AG10803 (cell line): ENCODE data around the gene CD37.
"Not testable (repeated sequence)": the region's sequence is repeated elsewhere in the genome, so short reads cannot be mapped to it uniquely, and the experiment has no call there.

Source experiments
- DNase-seq: peaks from one replicate; pipeline ENCODE4 v3.0.0; 2010; ENCODE audit warnings: low read depth
- H3K4me3 ChIP-seq: 2 replicates; pipeline ENCODE4 v1.5.1; 2011; ENCODE audit warnings: mild to moderate bottlenecking, low read length, control low read depth
- CTCF ChIP-seq: conservative IDR thresholded peaks from 2 replicates; pipeline ENCODE4 v1.5.1; 2011; ENCODE audit warnings: mild to moderate bottlenecking, low read length, control low read depth, inconsistent platforms

The CD37 gene

GRCh38 chr19:49324801-49325576 lies 10.2 kb upstream of the CD37 start, which contains the start of gene SLC6A16:
TSS of gene SLC6A16 (minus strand) at chr19:49325191. CDS start at chr19:49311347, 13,844 bp downstream.
- no peak for DNase-seq
- H3K4me3 ChIP-seq: no peak within 1 kb of the TSS
- no peak for TF ChIP-seq CTCF

GRCh38 chr19:49325756-49326155 lies 9.4 kb upstream of the CD37 start:
- not testable (repeated sequence) for DNase-seq

GRCh38 chr19:49326165-49326704 lies 9.0 kb upstream of the CD37 start:
- DNase-seq: no peak
- no peak overlapping the region for H3K4me3 ChIP-seq
- TF ChIP-seq CTCF: no peak

More at GRCh38 chr19:49325756-49326155, 9.4 kb upstream of the CD37 start:
- H3K4me3 ChIP-seq: not testable (repeated sequence)

GRCh38 chr19:49327878-49328544 lies 7.2 kb upstream of the CD37 start:
- H3K4me3 ChIP-seq: no peak overlapping the region
- DNase-seq: peak; percentile 21

GRCh38 chr19:49328741-49329140 lies 6.5 kb upstream of the CD37 start:
- no peak overlapping the region for H3K4me3 ChIP-seq
- DNase-seq: no peak

More at GRCh38 chr19:49327878-49328544, 7.2 kb upstream of the CD37 start:
- TF ChIP-seq CTCF: peak; percentile 64

GRCh38 chr19:49331187-49331586 lies 4.0 kb upstream of the CD37 start:
- not testable (repeated sequence) for H3K4me3 ChIP-seq, DNase-seq

More at GRCh38 chr19:49328741-49329140, 6.5 kb upstream of the CD37 start:
- no peak for TF ChIP-seq CTCF

GRCh38 chr19:49331616-49332055 lies 3.6 kb upstream of the CD37 start:
- DNase-seq: peak; percentile 37
- no peak for TF ChIP-seq CTCF
- H3K4me3 ChIP-seq: no peak overlapping the region

- not testable (repeated sequence) for DNase-seq, H3K4me3 ChIP-seq
These were observed 2.4 kb upstream of the CD37 start for GRCh38 chr19:49332691-49333417.
